NB4 (cell line): ENCODE results near the gene ZNF134.

Source experiments
- CTCF ChIP-seq: IDR thresholded peaks from one replicate; pipeline ENCODE4 v1.5.1; 2012; ENCODE audit warnings: low read depth, low read length
- MAX ChIP-seq: IDR thresholded peaks from 2 replicates; pipeline ENCODE4 v1.6.1; 2011; ENCODE audit warnings: low read depth, low read length
- POLR2A ChIP-seq: IDR thresholded peaks from 2 replicates; pipeline ENCODE4 v1.6.1; 2011; ENCODE audit warnings: mild to moderate bottlenecking; ENCODE audit not compliant: insufficient read length; ENCODE audit errors: extremely low read depth

DNA sequence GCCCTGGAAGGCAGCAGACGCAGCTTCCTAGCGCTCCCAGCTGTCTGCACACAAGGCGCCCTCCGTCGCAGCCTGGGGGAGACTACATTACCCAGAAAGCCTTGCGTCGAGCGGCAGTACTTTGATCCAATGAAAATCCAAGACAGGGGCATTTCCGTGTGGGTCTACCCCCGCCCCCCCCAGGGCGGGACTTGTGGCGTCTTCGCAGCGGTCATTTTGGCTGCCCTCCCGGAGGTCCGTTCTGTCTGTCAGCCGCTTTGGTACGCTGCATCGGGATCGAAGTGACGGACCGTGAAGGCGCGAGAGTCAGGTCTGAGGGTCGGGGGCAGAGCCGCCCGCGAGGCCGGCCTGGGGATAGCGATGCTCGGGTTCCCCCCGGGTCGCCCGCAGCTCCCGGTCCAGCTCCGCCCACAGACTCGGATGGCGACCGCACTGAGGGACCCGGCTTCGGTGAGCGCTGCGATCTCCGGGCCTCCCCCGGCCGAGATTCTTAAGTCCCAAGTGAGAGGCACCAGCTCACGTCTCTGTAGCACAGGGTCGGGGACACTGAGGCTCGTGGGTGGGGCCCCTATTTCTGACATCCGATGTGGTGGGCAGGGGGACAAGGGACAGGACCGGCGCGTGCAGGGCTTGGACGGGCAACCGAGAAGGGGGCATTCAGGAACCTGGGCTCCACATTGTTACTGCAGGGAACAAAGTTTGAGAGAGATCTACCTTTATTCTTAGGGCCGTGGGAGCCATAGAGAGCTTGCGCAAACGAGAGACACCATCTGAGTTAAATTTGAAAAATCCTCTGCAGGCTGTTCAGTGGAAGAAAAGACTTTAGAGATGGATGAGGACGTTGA lies 19.2 kb downstream of the ZNF134 start, which contains the start of gene ZNF211:
- TF ChIP-seq POLR2A = no peak
- no peak for TF ChIP-seq CTCF
- TF ChIP-seq MAX = peak; percentile 34; the same call in 1 of the 2 replicates
